SW 1271 (cell line): ENCODE data around the gene ATF1.
A peak's percentile ranks its signal among the peaks of the same experiment; 100 is the strongest.

Experiments used
- DNase-seq, 2 experiments: peaks; one replicate each; lab custom pipeline; 2025; lab: John Stamatoyannopoulos, UW

The ATF1 gene

GRCh38 chr12:50763639-50764285 lies at the start of gene ATF1:
TSS of gene ATF1 (plus strand) at chr12:50764101. CDS start at chr12:50780146, 16,045 bp downstream.
- DNase-seq, result peak; percentile 76 to 89

DNA sequence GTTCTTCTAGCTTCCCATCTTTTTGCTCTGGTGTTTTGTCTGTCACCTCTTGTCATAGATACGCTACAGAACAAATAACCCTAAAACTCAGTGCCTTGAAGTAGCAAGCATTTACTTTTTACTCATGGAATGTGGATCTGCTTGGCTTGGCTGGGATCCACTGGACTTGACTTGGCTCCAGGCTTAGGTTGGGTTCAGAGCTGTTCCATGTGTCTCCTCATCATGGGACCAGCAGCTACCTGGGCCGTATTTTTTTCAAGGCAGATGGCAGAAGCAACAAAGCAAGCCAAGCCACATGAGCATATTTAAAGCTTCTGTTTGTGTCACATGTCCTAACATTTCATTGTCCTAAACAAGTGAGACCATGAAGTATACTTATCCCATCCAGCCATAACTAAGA lies 48.7 kb upstream of the ATF1 start:
- DNase-seq, result no peak

DNA sequence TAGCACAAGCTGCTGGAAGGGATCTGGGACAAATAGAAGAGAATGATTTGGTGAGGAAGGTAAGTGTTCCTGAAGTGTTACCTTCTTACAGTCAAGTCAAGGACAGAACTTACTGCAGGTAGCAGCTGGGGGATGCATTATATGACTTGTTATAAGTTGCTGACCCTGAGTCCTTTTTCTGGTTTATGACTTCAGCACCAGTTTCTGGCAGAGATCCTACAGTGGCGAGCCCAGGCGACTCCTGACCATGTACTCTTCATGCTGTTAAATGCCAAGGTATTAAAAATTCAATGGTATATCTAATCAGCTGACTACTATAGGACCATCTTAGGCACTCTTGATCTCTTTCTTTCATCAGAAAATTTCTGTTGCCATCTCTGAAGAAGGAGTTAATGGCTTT lies 45.1 kb upstream of the ATF1 start:
- DNase-seq, result no peak

- no peak for DNase-seq
Observed at GRCh38 chr12:50720085-50720484, 43.8 kb upstream of the ATF1 start.

- no peak for DNase-seq
Observed at GRCh38 chr12:50720501-50720900, 43.4 kb upstream of the ATF1 start.

DNA sequence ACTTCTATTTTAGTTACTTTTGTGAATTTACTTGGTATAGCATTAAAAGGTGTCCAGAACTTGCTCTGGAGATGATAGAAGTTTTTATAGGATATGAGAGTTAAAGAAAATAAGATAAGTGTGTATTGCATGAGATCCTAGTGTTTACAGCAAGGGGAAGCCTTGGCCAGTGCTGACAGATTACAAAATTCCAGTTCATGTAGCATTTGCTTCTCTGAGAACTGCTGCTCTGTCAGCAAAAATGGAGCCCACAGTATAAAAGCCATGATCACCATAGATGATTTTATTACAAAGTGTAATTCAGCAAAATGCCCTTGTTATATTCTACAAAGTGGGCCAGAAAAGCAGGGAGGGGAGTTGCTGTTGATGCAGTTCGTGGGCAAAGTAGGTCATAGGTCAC lies 40.0 kb upstream of the ATF1 start:
- DNase-seq, result no peak

GRCh38 chr12:50725011-50725942 lies 38.6 kb upstream of the ATF1 start:
- no peak for DNase-seq

DNA sequence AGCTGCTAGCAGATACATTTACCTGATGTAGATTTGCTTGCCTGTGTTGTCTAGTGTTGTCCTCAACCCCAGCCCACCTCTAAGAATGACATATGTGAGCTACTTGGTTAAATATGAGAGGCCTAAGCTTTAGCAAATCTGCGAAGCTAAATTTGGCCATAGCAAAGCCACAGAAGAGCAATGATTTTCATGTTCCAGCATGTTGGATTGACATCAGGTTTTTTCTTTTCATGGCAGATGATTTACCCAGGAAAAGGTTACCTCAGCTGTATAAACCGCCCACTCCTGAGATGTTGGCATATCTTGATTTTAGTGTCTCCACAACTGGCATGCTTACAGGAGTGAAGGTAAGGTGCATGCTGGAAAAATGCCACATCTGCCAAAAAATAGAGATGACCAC lies 36.4 kb upstream of the ATF1 start:
- no peak for DNase-seq

- no peak for DNase-seq
Observed at GRCh38 chr12:50728417-50728816, 35.5 kb upstream of the ATF1 start.

DNA sequence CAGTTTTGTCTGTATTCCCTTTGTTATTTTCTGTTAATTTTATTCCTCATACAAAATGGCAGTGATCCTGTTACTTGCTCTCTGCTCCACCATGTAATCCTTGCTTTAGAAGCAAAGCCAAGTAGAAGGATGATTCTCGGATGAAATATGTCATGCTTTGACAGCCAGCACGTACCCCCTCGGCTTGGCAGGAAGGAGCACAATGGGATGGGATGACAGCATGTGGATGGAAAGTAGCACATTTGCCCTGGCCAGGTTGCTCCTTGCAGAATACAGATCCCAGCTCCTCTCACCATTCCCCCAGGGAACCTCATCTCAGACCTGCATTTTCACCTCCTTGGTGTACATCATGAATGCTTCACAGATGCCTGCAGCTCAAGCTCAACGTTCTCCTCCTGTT lies 35.1 kb upstream of the ATF1 start:
- DNase-seq, result no peak

GRCh38 chr12:50732591-50732990 lies 31.3 kb upstream of the ATF1 start:
- DNase-seq, result no peak

DNA sequence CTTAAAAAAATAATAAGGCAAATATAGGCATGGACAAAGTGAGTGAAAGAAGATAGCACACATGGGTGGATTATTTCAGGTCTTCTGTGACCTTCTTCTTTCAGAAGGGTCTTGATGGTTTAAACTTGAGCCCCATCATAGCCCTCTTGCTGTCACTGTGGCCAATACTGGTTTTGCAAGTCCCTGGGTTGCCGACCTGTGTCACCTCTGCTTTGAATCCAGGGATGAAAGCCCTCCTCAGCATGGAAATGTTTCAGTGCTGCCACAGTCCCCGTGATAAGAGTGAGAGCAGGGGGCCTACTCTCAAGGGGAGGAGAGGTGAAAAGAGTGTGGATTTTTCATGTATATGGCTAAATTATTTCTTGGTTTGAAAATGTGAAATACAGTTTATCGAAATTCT lies 30.2 kb upstream of the ATF1 start:
- no peak for DNase-seq

GRCh38 chr12:50734409-50735263 lies 29.3 kb upstream of the ATF1 start:
- DNase-seq, result peak in 1 of 2 experiments; percentile 49

GRCh38 chr12:50739611-50740010 lies 24.3 kb upstream of the ATF1 start:
- DNase-seq, result no peak

- DNase-seq, result no peak
Observed at GRCh38 chr12:50740307-50740706, 23.6 kb upstream of the ATF1 start.

DNA sequence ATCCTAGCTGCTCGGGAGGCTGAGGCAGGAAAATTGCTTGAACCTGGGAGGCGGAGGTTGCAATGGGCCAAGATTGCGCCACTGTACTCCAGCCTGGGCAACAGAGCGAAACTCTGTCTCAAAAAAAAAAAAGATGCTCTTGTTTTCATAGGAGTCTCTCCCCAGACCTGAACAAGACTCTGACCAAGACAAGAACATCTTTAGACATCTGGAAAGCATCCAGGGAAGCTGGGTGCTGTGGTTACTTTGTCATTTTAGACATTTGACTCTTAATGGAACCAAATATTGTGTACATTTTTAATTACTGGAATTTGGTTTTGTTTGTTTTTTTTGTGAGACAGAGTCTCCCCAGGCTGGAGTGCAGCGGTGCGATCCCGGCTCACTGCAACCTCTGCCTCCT lies 21.1 kb upstream of the ATF1 start:
- DNase-seq, result no peak

DNA sequence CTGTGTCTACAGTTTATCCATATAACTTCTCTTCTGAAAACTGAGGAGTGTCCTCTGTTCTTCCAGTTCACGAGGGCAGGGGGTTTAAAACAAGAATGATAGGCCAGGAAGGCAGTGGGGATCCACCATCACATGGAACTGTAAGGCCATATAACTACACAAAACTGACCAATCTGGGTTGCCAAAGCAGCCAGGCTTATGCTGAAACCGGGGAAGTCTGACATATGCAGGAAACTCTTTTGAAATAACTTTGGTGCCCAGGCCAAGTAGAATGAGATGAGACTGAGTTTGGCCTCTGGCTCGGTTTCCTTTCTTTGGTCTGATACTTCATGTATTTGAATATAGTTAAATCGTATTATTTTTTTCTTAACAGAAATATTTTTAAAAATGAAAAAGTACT lies 18.0 kb upstream of the ATF1 start:
- DNase-seq, result no peak

- no peak for DNase-seq
Observed at GRCh38 chr12:50746431-50746830, 17.5 kb upstream of the ATF1 start.

DNA sequence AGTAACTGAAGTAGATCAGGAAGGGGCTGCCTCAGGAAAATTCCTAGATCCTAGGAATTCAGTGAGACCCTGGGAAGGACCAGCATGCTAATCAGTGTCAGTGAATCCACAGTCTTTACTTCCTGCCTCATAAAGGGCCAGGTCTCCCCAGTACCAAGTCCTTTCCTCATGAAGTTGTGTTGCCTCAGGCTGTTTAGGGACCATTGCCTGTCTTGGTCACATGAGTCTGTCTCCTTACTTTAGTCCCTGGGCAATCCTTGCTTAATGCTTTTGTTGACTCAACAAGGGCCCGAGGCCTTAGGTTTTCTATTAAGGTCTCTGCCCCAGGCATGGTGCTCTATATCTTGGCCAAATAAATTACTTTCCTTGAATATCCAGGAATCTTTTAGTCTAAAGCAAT lies 16.1 kb upstream of the ATF1 start:
- no peak for DNase-seq

DNA sequence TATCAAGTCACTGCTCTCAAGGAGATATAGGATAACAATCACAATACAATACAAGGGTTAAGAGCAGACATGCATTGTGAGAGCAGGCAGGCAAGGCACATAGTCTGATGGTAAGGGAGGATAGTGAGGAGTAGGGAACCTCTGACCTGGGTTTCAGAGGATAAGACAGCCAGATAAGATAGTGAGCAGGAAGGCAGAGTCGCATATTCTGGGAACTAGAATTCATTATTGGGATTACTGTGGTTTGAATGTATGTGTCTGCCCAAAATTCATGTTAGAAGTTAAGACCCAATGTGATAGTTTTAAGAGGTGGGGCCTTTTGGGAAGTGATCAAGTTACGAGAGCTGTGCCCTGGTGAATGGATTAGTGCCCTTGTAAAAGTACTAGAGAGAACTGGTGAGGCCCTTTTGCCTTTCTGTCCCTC lies 14.4 kb upstream of the ATF1 start:
- no peak for DNase-seq

GRCh38 chr12:50750366-50750765 lies 13.5 kb upstream of the ATF1 start:
- no peak for DNase-seq

GRCh38 chr12:50751948-50752721 lies 11.8 kb upstream of the ATF1 start:
- DNase-seq, result no peak
